SK-N-MC (cell line): ENCODE results near the gene IQCN.

Source experiments
- EZH2 ChIP-seq: fragments of 200-600 bp; sonication (generic); IDR thresholded peaks from one replicate; pipeline ENCODE4 v1.6.1; 2017; ENCODE audit warnings: antibody characterized with exemption
- FOXP2 ChIP-seq: optimal IDR thresholded peaks from 2 replicates; pipeline ENCODE3; 2011; ENCODE audit warnings: mild to moderate bottlenecking, moderate library complexity; ENCODE audit not compliant: insufficient read depth; ENCODE audit errors: extremely low read length, control extremely low read depth
- POLR2AphosphoS5 ChIP-seq: IDR thresholded peaks from 2 replicates; pipeline ENCODE4 v1.6.1; 2012; ENCODE audit warnings: mild to moderate bottlenecking, low read depth, low read length, borderline replicate concordance

GRCh38 chr19:18252370-18252717 is 21.9 kb downstream of the IQCN start:
- TF ChIP-seq POLR2AphosphoS5 (no peak), EZH2 (no peak), FOXP2 (no peak)
